ENCODE measurements around the gene ELF2. TPM values are rescaled to one million over a fixed set of nuclear protein-coding genes. Genes with fewer than 3 reads are reported as not detected.
A peak's percentile ranks its signal among the peaks of the same experiment; 100 is the strongest.

Gene ELF2
- polyA plus RNA-seq (2011; rRNA removed) (30.0 and 40.4 TPM in 2 replicates), polyA minus RNA-seq (2011; rRNA and poly(A)+ RNA removed) (39.2 and 49.6 TPM in 2 replicates)

- Histone ChIP-seq H3K4me3 (ENCODE audit: low read depth, low read length) (peak within 1 kb of the TSS; percentile 81), H3K27ac (ENCODE audit: low read depth, low read length) (peak within 1 kb of the TSS; percentile 94), H3K27me3 (ENCODE audit: control insufficient read depth, insufficient read depth, low read length) (no peaks in the 10 kb centered on the region), H3K9me3 (ENCODE audit: control insufficient read depth, insufficient read depth, low read length) (no peaks in the 10 kb centered on the region; the same call in 1 of the 2 replicates)
- DNase-seq (ENCODE audit: low read depth, low spot score), result no peak
- CTCF ChIA-PET, result interaction anchor here (0.5 to 4.0 kb wide), 4 partner anchors 9 to 118 kb away, joined by 3 to 15 read pairs (median 5); no protein-coding TSS in a partner anchor
- POLR2A ChIA-PET, result interaction anchor here (0.5 to 2.1 kb wide), 10 partner anchors 9 to 161 kb away, joined by 3 to 13 read pairs (median 4); partner anchors contain the start of gene NAA15
- TF ChIP-seq, protein P1, sequence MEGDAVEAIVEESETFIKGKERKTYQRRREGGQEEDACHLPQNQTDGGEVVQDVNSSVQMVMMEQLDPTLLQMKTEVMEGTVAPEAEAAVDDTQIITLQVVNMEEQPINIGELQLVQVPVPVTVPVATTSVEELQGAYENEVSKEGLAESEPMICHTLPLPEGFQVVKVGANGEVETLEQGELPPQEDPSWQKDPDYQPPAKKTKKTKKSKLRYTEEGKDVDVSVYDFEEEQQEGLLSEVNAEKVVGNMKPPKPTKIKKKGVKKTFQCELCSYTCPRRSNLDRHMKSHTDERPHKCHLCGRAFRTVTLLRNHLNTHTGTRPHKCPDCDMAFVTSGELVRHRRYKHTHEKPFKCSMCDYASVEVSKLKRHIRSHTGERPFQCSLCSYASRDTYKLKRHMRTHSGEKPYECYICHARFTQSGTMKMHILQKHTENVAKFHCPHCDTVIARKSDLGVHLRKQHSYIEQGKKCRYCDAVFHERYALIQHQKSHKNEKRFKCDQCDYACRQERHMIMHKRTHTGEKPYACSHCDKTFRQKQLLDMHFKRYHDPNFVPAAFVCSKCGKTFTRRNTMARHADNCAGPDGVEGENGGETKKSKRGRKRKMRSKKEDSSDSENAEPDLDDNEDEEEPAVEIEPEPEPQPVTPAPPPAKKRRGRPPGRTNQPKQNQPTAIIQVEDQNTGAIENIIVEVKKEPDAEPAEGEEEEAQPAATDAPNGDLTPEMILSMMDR (IDR thresholded peaks at IDR 0.05; ENCODE audit: low read depth, low read length), result no peak
Observed at GRCh38 chr4:139177049-139177868, at the start of gene ELF2. TSS of gene ELF2 (minus strand) at chr4:139177218. CDS start at chr4:139137701, 39,517 bp downstream.

DNA sequence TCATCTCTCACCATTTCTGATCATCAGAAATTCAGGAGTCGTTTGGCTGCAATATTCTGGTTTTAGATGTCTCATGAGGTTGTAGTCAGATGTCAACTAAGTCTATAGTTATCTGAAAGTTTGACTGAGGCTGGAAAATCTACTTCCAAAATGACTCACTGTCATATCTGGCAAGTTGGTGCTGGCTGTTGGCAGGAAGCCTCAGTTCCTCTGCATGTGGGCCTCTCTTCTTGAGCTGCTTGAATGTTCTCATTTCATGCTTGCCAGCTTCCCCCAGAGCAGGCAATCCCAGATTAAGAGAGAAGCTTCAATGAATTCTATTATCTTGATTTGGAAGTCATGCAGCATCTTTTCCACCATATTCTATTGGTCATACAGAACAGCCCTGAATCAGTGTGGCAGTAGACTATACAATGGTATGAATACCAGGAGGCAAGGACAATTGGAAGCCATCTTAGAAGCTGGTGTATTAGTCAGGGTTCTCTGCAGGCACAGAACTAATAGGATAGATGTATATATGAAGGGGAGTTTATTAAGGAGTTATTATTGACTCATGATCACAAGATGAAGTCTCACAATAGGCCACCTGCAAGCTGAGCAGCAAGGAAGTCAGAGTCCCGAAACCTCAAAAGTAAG, 46.8 kb upstream of the ELF2 start:
- no peaks in the 10 kb centered on the region for H3K27me3 ChIP-seq (ENCODE audit: control insufficient read depth, insufficient read depth, low read length)

GRCh38 chr4:139222215-139222614, 45.2 kb upstream of the ELF2 start:
- ChIA-PET POLR2A (no interaction called here), CTCF (interaction anchor here (1.0 kb wide), 1 partner anchor 74 kb away, joined by 3 read pairs; no protein-coding TSS in a partner anchor)
- TF ChIP-seq, protein P1 (IDR thresholded peaks at IDR 0.05; ENCODE audit: low read depth, low read length), result no peak
- Histone ChIP-seq H3K27ac (ENCODE audit: low read depth, low read length) (no peak overlapping the region), H3K27me3 (ENCODE audit: control insufficient read depth, insufficient read depth, low read length) (no peaks in the 10 kb centered on the region), H3K4me3 (ENCODE audit: low read depth, low read length) (no peak overlapping the region), H3K9me3 (ENCODE audit: control insufficient read depth, insufficient read depth, low read length) (no peaks in the 10 kb centered on the region)
- DNase-seq (ENCODE audit: low read depth, low spot score), result no peak

More for the DNA sequence above, 46.8 kb upstream of the ELF2 start:
- ChIA-PET CTCF (interaction anchor here (0.6 to 1.0 kb wide), 2 partner anchors 23 to 72 kb away, joined by 3 read pairs; no protein-coding TSS in a partner anchor), POLR2A (no interaction called here)
- H3K4me3 ChIP-seq (ENCODE audit: low read depth, low read length), result no peak overlapping the region
- TF ChIP-seq, protein P1 (IDR thresholded peaks at IDR 0.05; ENCODE audit: low read depth, low read length), result no peak
- no peak for DNase-seq (ENCODE audit: low read depth, low spot score)
- no peaks in the 10 kb centered on the region for H3K9me3 ChIP-seq (ENCODE audit: control insufficient read depth, insufficient read depth, low read length)
- H3K27ac ChIP-seq (ENCODE audit: low read depth, low read length), result no peak overlapping the region

DNA sequence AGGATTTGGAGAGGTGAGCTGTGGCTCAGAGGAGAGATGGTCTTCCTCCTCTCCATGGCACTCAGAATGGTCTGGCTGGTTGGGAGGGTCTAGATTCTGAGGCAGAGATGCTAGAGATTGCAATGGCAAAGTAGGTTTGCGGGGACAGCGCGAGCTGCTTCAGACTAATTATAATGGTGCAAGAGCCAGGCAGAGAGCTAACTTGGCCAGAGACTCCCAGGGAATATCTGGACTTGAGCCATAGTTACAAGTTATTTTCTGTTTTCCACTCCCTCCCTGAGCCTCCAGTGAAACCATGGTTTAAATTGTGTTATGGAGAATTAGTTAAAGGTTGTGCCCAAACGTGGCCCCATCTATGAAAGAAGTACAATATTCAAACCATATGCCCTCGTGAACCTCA, 44.7 kb upstream of the ELF2 start:
- CTCF ChIA-PET, result interaction anchor here (1.0 kb wide), 1 partner anchor 74 kb away, joined by 3 read pairs; no protein-coding TSS in a partner anchor
- no peak for DNase-seq (ENCODE audit: low read depth, low spot score)
- Histone ChIP-seq H3K4me3 (ENCODE audit: low read depth, low read length) (no peak overlapping the region), H3K27ac (ENCODE audit: low read depth, low read length) (no peak overlapping the region), H3K9me3 (ENCODE audit: control insufficient read depth, insufficient read depth, low read length) (no peaks in the 10 kb centered on the region), H3K27me3 (ENCODE audit: control insufficient read depth, insufficient read depth, low read length) (no peaks in the 10 kb centered on the region)
- POLR2A ChIA-PET, result no interaction called here
- TF ChIP-seq, protein P1 (IDR thresholded peaks at IDR 0.05; ENCODE audit: low read depth, low read length), result no peak
